HG02588 (cell line): ENCODE results near the gene CIB4.

Experiments
- ATAC-seq: cut with Tn5 transposase; IDR thresholded peaks from one replicate; pipeline ENCODE4 v1.9.1; 2021; ENCODE audit warnings: mild to moderate bottlenecking, moderate library complexity; ENCODE audit not compliant: unreplicated experiment

CIB4 gene

DNA sequence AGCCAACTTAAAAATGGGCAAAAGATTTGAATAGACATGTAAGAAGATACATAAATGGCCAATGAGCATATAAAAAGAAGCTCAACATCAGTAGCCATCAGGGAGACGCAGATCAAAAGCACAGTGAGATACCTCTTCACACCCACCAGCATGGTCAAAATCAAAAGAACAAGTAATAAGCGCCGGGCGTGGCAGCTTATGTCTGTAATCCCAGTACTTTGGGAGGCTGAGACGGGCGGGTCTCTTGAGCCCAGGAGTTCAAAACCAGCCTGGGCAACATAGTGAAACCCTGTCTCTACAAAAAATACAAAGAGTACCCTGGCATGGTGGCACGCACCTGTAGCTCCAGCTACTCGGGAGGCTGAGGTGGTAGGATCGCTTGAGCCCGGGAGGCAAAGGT, 4.6 kb upstream of the CIB4 start:
- no peak for ATAC-seq

DNA sequence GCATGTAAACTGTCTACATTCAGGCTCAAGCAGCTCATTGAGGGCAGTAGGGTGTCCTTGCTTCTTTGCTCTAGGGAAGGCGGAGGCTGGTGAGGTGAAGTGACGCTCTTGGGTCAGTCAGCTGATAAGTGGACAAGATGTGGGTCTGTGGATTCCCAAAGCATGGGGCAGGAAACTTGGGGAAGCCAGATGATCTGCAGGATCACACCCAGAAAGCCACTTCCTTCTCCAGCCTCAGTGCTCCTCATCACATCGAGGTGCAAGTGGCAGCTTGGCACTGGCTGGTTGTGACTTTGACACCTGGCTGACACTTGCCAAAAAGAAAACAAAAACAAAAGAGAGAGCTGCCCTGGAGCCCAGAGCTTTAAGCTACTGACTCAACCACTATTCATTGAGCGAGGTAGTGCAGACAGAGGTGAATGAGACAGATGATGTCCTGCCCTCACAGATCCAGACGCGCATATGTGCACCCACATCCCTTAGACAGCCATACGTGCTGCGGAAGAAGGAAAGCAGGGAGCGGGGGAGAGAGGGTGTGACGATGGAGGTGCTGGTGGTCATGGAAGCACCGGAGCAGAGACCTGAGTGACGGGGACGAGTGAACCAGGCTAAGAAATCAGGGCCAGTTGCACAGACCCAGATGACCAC, 3.1 kb upstream of the CIB4 start:
- no peak for ATAC-seq

DNA sequence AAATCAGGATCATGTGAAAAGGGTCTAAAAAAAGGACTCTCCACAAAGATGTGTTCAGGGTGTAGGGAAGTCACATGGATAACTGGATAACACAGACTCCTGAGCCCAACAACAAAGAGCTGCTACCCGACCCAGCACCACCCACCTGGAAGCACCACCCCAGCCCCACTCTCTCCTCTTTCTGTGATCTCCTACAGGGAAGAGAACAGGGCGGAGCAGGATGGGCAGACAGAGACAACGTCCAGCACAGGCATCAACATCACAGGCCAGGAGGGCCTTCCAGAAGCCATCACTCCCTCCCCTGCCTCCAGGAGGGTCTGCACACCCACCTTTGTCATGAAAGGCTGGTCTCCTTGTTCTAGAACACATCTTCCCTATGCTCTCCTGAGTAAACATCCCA, 1.3 kb upstream of the CIB4 start:
- no peak for ATAC-seq

DNA sequence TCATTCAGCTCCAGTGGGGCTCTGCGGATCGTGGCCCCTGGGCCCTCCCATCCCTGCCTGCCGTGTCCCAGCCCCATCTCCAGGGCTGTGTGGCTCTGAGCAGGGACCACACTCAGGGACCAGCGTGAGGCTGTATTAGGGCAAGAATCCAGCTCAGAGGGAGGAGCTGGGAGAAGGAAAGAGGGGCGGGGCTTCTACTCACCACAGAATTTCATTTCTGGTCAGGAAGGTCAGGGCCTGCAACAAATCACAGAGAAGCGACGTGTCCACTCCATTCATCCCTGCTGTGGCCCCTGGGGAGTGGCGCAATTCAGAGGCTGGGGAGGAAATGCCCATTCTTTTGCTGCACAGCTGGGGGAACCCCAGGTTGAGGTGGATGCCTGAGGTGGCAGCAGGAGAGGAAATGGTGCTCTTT, 828 bp downstream of the CIB4 start:
- ATAC-seq, result no peak

DNA sequence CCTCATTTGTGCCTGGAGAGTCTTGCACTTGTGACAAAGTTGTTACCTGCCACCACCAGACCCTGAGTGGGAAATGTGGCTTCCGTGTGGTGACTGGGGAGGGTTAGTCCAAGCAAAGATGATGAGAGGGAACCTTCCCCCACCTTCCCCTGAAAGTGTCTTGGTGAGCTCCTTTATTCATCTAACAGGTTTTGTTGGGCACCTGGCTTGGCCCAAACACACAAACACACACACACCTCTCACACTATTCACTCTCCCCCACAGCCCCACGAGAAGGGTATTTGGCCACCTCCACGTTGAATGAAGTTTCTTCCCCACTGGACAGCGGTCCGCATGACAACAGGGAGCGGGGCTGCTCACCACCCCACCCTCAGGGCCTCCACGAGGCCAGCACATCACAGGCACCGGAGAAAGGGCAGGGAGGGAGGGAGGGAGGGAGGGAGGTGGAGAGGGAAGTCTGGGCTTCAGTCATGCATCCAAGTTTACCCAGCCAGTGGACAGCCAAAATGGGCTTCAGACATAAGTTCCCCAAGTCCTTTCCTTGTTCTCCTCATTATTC, 1.4 kb downstream of the CIB4 start:
- no peak for ATAC-seq

DNA sequence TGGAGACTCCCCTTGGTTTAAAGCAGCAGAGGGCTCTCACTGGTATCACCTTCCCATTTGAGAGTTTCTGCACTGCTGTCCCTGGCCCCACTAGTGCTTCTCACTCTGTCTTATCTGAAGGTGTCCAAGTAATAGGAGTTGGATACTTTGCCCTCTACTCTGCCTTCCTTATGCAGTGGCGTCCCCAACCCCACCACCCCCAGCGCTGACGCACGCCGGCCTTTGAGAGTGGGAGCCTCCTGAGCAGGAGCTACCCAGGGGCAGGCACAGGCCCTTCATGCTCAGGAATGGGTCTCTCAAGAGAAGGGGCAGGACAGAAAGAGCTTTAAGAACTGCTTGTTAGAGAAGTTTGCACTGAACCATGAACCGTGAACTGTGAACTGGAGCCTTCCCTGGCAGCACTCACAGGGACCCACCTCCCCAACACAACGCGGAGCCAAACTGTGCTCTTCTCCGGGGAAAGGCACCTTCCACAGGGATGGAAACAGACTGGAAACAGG, 3.3 kb downstream of the CIB4 start:
- ATAC-seq, result no peak

DNA sequence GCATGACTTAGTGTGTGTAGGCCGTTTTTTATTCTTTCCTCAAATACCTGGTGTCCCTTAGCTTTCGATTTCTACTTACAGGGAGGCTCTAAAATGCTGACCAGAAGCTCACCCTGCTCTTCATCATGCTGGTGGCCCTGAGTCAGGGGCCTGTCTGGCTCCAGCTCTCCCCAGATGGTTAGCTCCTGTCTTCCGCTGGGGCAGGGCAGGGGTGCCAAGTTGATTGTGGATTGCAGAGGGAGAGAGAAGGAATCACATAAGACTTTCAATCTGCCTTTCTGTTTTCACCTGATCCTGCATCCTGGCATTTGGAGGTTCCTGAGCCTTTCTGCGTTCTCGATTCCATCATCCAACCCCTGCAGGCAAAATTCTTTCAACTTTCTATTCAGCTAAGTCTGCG, 4.2 kb downstream of the CIB4 start:
- no peak for ATAC-seq

DNA sequence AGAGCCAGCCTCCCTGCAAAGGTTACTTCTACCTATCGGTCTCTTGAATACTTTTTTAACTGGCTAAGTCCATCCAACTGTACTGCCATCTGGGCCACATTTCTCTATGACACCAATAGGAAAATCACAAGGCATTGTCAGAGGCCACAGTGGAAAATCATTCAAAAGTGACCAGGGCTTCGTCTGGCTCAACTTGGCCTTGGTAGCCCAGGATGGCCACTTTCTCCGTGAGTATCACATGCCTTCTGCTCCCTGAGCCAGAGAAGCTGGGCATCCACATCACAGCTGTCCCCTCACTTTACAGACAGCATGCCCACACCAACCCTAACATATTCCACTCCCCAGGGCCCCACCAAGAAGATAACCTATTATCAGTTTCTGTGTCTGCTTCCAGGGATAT, 5.8 kb downstream of the CIB4 start:
- no peak for ATAC-seq

DNA sequence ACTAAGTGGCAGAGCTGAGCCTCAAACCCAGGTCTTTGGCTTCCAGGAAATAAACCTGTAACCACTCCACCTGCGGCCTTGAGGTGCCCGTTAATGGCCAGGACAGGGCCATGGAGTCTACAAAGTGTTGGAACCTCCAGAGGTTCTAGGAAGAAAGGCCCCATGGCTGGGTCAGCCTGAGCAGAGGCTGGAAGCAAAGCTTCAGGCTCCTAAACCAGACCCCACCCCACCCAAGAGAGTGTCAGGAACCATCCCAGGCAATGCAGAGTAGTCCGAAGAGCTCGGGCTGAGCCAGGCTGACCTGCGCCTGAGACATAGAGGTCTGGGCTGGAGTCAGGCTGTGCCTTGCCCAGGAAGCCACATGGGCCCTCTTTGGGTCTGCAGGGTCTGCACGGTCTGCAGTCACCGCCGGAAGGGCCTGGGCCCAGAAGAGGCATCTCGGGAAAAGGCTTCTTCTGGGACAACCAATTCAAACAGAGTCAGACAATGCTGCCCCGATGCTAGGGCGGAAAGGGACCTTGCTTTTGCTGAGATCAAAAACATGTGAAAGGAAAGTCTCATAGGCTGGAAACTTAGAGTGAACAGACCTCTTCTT, 6.4 kb downstream of the CIB4 start:
- ATAC-seq, result no peak

DNA sequence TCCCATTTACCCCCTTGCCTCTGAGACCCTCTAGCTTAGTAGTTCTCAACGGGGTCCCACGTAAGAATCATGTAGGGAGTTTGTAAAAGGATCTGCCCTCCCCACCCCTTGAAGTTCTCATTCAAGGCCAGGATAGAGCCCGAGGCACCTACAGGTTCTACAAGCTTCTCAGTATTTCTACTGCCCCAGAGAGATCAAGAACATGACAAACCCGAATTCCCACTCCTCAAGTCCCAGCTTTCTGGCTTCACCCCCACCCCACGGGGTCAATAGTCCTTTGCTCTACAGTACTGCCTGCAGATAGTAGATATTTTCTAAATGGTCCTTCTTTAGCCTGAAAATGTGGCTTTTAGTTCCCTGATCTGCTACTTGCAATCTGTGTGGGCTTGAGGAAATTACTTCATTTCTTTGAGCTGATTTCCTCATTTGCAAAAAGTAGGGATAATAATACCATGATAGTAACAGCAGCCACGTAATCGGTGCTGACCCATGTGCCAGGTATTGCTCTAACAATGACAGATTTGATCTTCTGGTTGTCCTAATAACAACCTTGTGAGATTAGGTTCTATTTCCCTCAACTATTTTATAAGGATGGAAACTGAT, 7.1 kb downstream of the CIB4 start:
- no peak for ATAC-seq

DNA sequence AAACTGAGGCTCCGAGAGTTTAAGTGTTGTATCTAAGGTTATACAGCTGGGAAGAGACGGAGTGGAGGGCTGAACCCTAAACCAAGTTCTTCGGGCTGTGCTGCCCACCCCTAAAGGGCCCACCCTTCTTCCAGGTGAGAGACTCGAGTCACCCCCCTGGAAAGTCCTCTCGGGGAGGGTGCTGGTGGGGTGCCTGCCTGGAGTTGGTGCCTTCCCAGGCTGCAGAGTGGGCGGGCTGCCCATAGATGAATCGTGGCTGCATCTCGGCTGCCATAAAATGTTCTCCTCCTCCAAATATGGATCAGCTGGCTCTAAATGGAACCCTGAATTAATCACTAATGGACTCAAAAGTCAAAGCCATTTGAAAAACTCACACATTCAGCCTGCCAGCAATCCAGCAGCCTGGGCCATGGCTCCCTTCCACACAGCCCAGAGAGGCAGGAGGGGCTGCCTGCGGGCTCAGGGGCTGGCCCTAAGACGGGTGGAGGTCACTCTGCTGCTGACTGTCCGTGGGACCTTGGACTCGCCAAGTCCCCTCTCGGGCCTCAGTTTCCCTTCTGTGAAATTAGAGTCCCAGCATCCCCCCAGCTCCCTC, 7.7 kb downstream of the CIB4 start:
- no peak for ATAC-seq

DNA sequence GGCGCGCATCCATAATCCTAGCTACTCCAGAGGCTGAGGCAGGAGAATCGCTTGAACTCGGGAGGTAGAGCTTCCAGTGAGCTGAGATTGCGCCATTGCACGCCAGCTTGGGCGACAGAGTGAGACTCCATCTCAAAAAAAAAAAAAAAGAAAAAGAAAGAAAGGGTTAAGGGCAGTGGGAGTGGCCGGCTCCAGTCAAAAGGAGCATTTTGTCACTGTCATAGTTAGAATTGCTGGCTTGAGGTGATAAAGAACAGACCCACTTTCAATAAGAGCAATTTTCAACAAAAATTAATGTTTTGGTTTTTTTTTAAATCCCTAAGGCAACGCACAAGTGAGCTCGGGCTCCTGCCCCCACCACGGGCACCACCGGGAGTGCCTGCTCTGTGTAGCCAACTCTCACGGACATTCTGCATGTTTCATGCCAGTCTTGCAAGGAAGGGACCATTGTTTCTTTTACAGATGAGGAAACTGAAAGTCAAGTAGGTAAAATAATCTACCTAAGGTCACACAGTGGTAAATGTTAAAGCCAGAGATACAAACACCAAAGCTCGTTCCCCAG, 8.5 kb downstream of the CIB4 start:
- ATAC-seq, result no peak

DNA sequence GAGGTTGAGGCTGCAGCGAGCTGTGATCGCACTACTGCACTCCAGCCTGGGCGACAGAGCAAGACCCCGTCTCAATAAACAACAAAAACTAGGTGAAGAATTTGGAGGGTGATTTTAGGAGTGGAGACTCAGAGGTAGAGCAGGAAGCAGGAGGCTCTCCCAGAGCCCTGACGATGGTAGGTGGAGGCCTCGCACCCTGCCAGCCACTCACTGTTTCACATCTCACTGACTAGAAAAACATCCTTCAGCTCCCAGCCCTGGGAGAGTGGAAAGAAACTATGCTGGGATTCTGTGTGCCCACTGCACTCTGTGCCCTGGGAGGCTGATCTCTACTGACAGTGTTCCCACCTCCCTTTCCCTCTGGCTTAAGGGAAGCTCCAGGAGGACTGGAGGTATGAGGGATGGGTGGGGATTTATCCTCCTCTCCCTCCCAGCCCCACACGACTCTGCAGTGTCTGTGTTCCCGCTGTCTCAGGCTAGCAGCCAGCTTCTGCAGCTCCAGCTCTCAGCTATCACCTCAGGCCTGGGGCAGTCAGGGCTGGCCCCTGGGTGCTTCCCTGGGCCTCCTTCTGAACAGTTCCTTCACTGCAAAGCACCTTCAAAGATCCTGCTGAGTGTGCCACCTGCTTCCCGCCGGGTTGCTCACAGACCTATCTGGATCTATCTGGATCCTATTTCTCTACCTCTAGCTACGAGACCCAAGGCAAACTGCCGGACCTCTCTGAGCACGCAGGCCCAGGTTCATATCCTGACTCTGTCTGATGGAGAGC, 9.6 kb downstream of the CIB4 start:
- no peak for ATAC-seq

DNA sequence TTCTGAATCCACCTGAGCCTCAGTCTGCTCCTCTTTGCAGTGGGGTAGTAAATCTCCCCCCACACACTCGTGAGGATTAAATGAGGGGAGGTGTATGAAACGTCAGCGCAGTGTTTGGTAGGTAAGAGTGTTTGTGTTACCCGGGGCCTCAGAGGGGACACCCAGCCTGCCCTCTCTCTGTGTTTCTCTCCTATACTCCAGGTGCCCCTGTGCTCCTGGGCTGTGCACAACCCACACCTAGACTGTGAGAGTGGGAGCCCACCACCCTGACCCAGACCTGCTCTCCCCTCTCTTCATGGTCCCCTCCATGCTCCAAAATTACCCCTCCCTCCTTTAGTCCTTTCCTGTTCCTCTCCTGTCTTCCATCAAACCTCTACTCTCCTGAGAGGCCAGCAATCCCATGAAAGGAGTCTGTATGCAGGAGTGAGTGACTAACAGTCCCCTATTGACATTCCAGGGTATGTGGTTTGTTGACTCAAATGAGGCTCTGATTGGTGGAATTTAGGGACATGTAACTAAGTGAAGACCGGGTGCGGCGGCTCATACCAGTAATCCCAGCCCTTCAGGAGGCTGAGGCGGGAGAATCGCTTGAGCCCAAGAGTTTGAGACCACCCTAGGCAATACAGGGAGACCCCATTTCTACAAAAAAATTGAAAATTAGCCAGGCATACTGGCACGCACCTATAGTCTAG, 10.4 kb downstream of the CIB4 start:
- ATAC-seq, result no peak

DNA sequence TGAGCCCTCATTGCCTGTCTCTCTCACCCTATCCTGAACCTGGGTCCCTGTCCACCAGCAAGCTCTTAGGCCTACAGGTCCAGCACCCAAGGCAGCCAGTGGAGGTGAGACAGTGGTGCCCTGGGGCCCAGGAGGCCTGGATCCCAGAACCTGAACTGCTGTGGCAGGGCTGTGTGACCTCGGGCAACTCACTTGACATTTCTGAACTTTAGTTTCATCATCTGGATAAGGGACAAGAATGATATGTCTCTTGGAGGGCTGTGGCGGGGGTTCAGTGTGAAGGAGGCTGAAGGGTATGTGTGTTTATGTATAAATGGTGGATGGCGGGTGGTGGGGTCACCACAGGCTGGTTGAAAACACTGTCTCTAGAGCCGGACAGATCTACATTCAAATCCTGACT, 10.9 kb downstream of the CIB4 start:
- ATAC-seq, result no peak

DNA sequence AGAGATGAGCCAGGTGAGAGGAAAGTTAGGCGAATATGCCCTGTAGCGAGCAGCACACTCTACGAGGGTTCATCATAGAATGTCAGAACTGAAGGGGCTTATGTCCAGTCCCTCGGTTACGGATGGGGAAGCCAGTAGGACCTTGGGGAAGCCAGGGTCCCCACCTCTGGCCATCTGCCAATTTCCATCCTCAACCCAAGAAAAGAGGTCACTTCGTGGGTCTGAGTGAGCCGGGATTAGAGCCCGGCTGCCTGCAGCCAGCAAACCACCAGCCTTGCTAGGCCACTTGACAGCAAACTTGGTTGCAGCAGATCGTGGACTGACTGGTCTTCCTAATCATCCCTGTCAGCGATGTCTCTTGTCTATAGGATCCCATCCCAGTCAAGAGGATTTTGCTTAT, 11.4 kb downstream of the CIB4 start:
- ATAC-seq, result no peak

DNA sequence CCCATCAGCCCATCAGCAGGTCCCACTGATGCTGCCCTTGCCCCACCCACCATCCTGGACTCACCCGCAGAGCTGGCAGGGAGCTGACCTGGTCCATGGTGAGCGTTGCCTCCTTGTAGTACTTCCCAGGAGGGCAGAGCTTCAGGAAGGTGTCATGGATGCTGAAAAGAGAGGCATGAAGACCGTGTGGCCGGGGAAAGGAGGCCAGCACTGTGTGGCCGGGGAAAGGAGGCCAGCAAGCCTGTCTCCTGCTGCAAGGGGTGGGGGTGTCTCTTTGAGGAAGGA, 11.9 kb downstream of the CIB4 start:
- ATAC-seq, result no peak

DNA sequence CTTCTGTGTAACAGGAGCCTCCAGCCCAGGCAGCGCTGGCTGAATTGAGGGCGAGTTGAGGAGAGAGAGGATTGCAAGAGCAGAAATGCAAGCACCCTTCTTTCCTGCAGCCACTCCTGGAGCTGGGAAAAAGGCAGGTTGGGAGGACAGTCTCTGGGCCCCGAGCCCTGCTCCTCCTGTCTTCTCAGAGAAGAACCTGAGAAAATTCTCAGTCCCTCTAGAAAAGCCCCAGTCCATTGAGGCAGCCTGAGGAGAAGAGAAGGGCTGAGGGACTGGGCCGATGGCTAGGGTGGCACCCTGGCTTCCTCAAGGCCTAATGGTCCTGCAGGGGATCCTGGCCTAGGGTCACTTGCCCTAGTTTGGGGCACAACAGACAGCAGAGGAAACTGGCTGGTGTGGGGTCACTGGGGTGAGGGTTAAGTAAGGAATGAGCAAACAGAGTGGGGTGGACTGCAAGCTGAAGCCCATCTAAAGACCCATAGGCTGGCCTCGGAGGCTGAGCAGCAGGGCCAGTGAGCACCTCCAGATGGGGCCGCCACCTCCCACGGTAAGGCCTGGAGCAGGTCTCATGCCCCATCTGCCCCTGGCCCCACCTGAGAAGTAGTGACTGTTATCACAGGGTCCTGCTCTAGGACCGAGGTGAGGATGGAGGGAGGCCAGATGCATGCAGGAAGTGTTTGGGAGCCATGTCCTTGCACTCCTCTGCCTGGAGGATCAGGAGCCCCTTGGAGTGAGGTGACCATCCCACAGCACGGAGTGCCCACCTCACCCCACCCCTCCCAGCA, 12.4 kb downstream of the CIB4 start:
- no peak for ATAC-seq

DNA sequence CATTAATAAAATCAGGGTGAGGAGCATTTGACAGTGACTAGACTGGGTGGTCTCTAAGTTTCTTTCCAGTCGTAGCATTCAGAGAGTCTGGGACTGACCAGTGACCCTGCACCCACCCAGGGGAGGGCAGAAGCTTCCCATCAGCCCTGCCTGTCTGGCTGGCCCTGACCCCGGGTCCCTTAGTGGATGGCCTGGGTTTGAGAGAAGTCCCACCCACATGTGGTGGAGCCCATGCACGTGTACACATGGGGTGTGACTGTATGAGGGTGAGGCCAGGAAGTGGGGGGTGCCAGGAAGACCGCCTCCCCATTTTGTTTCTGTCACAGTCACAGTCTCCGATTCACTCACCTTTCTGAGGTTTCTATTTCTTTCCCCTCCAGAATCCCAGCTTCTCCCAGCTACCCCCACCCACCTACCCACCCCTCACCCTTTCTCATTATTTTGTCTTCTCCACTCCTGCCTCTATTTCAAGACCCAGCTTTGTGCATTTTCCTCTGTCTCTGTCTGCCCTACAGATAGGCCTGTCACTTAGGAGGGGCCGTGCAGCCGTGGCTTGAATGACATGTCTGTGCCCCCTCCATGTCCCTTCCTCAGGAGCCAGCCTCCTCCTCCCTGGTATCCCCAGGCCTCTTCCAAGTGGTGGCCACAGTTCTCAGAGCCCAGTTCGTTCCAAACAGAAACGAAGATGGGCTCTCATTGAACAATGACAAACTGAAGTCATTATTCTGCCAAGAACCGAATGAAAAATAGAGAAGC, 13.6 kb downstream of the CIB4 start:
- no peak for ATAC-seq
